GF-D8 (cell line): ENCODE data around the gene HPSE2.
A peak's percentile ranks its signal among the peaks of the same experiment; 100 is the strongest.

Experiments used
- DNase-seq: peaks from one replicate; lab custom pipeline; 2025; lab: John Stamatoyannopoulos, UW

HPSE2 gene

GRCh38 chr10:98676895-98677294 is 558.8 kb downstream of the HPSE2 start:
- DNase-seq, result no peak

GRCh38 chr10:98675902-98676301 is 559.8 kb downstream of the HPSE2 start:
- no peak for DNase-seq

GRCh38 chr10:98673171-98673782 is 562.4 kb downstream of the HPSE2 start:
- DNase-seq, result no peak

GRCh38 chr10:98667081-98667480 is 568.6 kb downstream of the HPSE2 start:
- no peak for DNase-seq

- no peak for DNase-seq
These were observed 569.4 kb downstream of the HPSE2 start for GRCh38 chr10:98666276-98666675.

- no peak for DNase-seq
These were observed 571.2 kb downstream of the HPSE2 start for GRCh38 chr10:98664329-98665042.

GRCh38 chr10:98659951-98660350 is 575.7 kb downstream of the HPSE2 start:
- DNase-seq, result no peak

GRCh38 chr10:98655492-98655891 is 580.2 kb downstream of the HPSE2 start:
- DNase-seq, result no peak

- DNase-seq, result no peak
These were observed 586.5 kb downstream of the HPSE2 start for GRCh38 chr10:98649170-98649569.

- no peak for DNase-seq
These were observed 588.4 kb downstream of the HPSE2 start for GRCh38 chr10:98646998-98647917.

GRCh38 chr10:98644466-98644865 is 591.2 kb downstream of the HPSE2 start:
- no peak for DNase-seq

GRCh38 chr10:98642281-98642680 is 593.4 kb downstream of the HPSE2 start:
- no peak for DNase-seq

- DNase-seq, result no peak
These were observed 596.7 kb downstream of the HPSE2 start for GRCh38 chr10:98638920-98639319.

GRCh38 chr10:98636921-98637329 is 598.7 kb downstream of the HPSE2 start:
- DNase-seq, result no peak

- DNase-seq, result no peak
These were observed 603.0 kb downstream of the HPSE2 start for GRCh38 chr10:98632456-98633150.

GRCh38 chr10:98628206-98628605 is 607.4 kb downstream of the HPSE2 start:
- no peak for DNase-seq

- DNase-seq, result no peak
These were observed 607.9 kb downstream of the HPSE2 start for GRCh38 chr10:98627711-98628110.

- no peak for DNase-seq
These were observed 610.7 kb downstream of the HPSE2 start for GRCh38 chr10:98624963-98625362.

GRCh38 chr10:98623176-98623575 is 612.5 kb downstream of the HPSE2 start:
- DNase-seq, result no peak

- DNase-seq, result no peak
These were observed 614.0 kb downstream of the HPSE2 start for GRCh38 chr10:98621630-98622029.

- DNase-seq, result no peak
These were observed 615.1 kb downstream of the HPSE2 start for GRCh38 chr10:98620503-98620902.

- peak; percentile 38 for DNase-seq
These were observed 616.2 kb downstream of the HPSE2 start for GRCh38 chr10:98619446-98619845.
